Spleen (tissue), 11 donors: Measurements from ENCODE around the gene CFAP210. TPM values are rescaled to one million over a fixed set of nuclear protein-coding genes. Genes with fewer than 3 reads are reported as not detected.
"Not testable (repeated sequence)": the region's sequence is repeated elsewhere in the genome, so short reads cannot be mapped to it uniquely, and the experiment has no call there.

Source experiments
- DNase-seq: peaks from one replicate; pipeline ENCODE4 v3.0.0-alpha.2; 2020
- H3K27ac ChIP-seq, 8 donors: fragments of 200-600 bp; sonication (generic) in 7 of 8; 1 replicate in 4 of 8; 2 replicates in 4 of 8; pipeline versions ENCODE4 v1.5.0 to v1.8.0; 2016 to 2021; ENCODE audit warnings: inconsistent platforms in 4 of 8, mild to moderate bottlenecking in 4 of 8, moderate library complexity in 1 of 8
- H3K27me3 ChIP-seq, 7 donors: fragments of 200-600 bp; sonication (generic) in 6 of 7; replicated peaks in 1 of 7; 1 replicate in 4 of 7; 2 replicates in 3 of 7; pipeline versions ENCODE4 v1.5.0 to v1.8.0; 2016 to 2021; ENCODE audit warnings: inconsistent platforms in 3 of 7, mild to moderate bottlenecking in 1 of 7
- H3K36me3 ChIP-seq, 6 donors: fragments of 200-600 bp; sonication (generic) in 5 of 6; 1 replicate in 4 of 6; 2 replicates in 2 of 6; pipeline versions ENCODE4 v1.5.0 to v1.8.0; 2016 to 2021; ENCODE audit warnings: inconsistent platforms in 2 of 6
- H3K4me1 ChIP-seq, 6 donors: fragments of 200-600 bp; sonication (generic) in 5 of 6; 1 replicate in 3 of 6; 2 replicates in 3 of 6; pipeline versions ENCODE4 v1.5.0 to v1.8.0; 2016 to 2021; ENCODE audit warnings: inconsistent platforms in 3 of 6
- H3K4me3 ChIP-seq, 8 donors: fragments of 200-600 bp; sonication (generic) in 7 of 8; 1 replicate in 4 of 8; 2 replicates in 4 of 8; pipeline versions ENCODE4 v1.5.0 to v1.8.0; 2016 to 2021; ENCODE audit warnings: inconsistent platforms in 4 of 8, mild to moderate bottlenecking in 4 of 8, moderate library complexity in 2 of 8
- H3K9me3 ChIP-seq, 8 donors: fragments of 200-600 bp; sonication (generic) in 7 of 8; 1 replicate in 4 of 8; 2 replicates in 4 of 8; pipeline versions ENCODE4 v1.5.0 to v1.8.0; 2016 to 2021; ENCODE audit warnings: inconsistent platforms in 4 of 8
- POLR2A ChIP-seq, 3 donors: fragments of 450-650 bp; IDR thresholded peaks; one replicate each; pipeline ENCODE4 v1.5.1; 2017; ENCODE audit warnings: antibody characterized with exemption in 3 of 3, mild to moderate bottlenecking in 1 of 3
- POLR2AphosphoS5 ChIP-seq, 3 donors: sonication (generic); formaldehyde crosslinking; IDR thresholded peaks; one replicate each; pipeline ENCODE4 v1.5.1; 2017; ENCODE audit warnings: antibody characterized with exemption in 3 of 3
- WGBS, 5 donors: extraction: QIAGEN DNeasy Blood & Tissue Kit in 3 of 5; methylation state at CpG; one replicate each; pipeline versions ENCODE4 v1.1.5 to v1.1.7; 2013 to 2018; 5-methylcytosine and 5-hydroxymethylcytosine counted together
- intact Hi-C: fragments of 100-400 bp; cut with DNase I; formaldehyde crosslinking; loops from one replicate; pipeline ENCODE4 v1.15.0; 2023; ENCODE audit warnings: low total_unique reads
- polyA plus RNA-seq, 3 donors: library from polyadenylated mRNA; stranded (reverse); fragments of 200-250 nt; gene quantifications; one replicate each; pipeline ENCODE4 v1.2.1, GENCODE V29; 2013
- total RNA-seq, 7 donors: library from RNA; depleted of rRNA in 3 of 7; stranded (reverse); fragments of >200 nt in 3 of 7; fragmentation: NEBNext Ultra II Directional in 4 of 7; extraction: Animal tissue kit (Norgen Biotek cat#: 25700) in 4 of 7; gene quantifications; one replicate each; pipeline versions ENCODE4 v1.1.0 to v1.2.1, GENCODE V29; 2016 to 2021
- TF ChIP-seq, protein P1 (sequence below), 11 experiments: fragments of 200-600 bp in 7 of 11; fragments of 450-650 bp in 4 of 11; sonication (generic) in 4 of 11; IDR thresholded peaks in 8 of 11; conservative IDR thresholded peaks in 3 of 11; 1 replicate in 7 of 11; 2 replicates in 4 of 11; pipeline versions ENCODE4 v1.4.0 to v1.8.0; 2016 to 2021; ENCODE audit warnings: antibody characterized with exemption in 11 of 11, inconsistent platforms in 4 of 11, mild to moderate bottlenecking in 1 of 11
- donor health status: healthy with polysubstance abuse.
- donor health status: DM: no; HTN: no; CAD: no; lungs with moderate emphysema.
- donor health status: DM: no; HTN: no; CAD: no.
- donor health status: Bipolar disorder and iron deficiency.
- donor health status: healthy.
- donor health status: DM: no; HTN: no; CAD: no.
- donor health status: DM: yes; HTN: yes; CAD: no.

The CFAP210 gene
- total and polyA plus RNA-seq, 10 donors: 0.09 to 0.15 TPM; not detected in 8

GRCh38 chr2:169692718-169693117 lies 1.5 kb downstream of the CFAP210 start:
- Histone ChIP-seq H3K27me3 (no peaks in the 10 kb centered on the region), H3K9me3 (peaks cover 0 to 42% (median 28%) of the 10 kb centered on the region in 8 donors), H3K27ac (no peak overlapping the region), H3K36me3 (peaks cover 0 to 4% (median 0%) of the 10 kb centered on the region in 6 donors), H3K4me3 (no peak overlapping the region), H3K4me1 (peaks cover 0 to 25% (median 18%) of the 10 kb centered on the region in 6 donors)
- intact Hi-C loops: no loop called here
- 66 to 81% (median 73%) methylated on average over 3 of the region's 3 CpGs for WGBS, 5 donors
- DNase-seq: no peak
- TF ChIP-seq POLR2AphosphoS5 (IDR thresholded peaks at IDR 0.05): no peak

GRCh38 chr2:169690958-169691357 lies 3.2 kb downstream of the CFAP210 start:
- 63 to 86% (median 79%) methylated on average over 1 of the region's 1 CpG for WGBS, 5 donors
- Histone ChIP-seq H3K4me3 (no peak overlapping the region), H3K36me3 (no peaks in the 10 kb centered on the region), H3K4me1 (peaks cover 0 to 25% (median 18%) of the 10 kb centered on the region in 6 donors), H3K9me3 (peaks cover 0 to 44% (median 28%) of the 10 kb centered on the region in 8 donors), H3K27me3 (no peaks in the 10 kb centered on the region), H3K27ac (no peak overlapping the region)
- TF ChIP-seq POLR2AphosphoS5 (IDR thresholded peaks at IDR 0.05): no peak
- no peak for TF ChIP-seq POLR2A (IDR thresholded peaks at IDR 0.05)
- DNase-seq: no peak
- intact Hi-C loops: no loop called here

- H3K27me3 ChIP-seq, intact Hi-C loops, H3K36me3 ChIP-seq, H3K4me1 ChIP-seq, DNase-seq, H3K4me3 ChIP-seq, H3K27ac ChIP-seq: not testable (repeated sequence)
- H3K9me3 ChIP-seq: peaks cover 0 to 44% (median 28%) of the 10 kb centered on the region in 8 donors
Measured at GRCh38 chr2:169687943-169688342, 6.3 kb downstream of the CFAP210 start.

- 77 to 90% (median 81%) methylated on average over 4 of the region's 4 CpGs for WGBS, 5 donors
- DNase-seq, H3K4me1 ChIP-seq, intact Hi-C loops, H3K27me3 ChIP-seq, H3K27ac ChIP-seq, H3K4me3 ChIP-seq, H3K36me3 ChIP-seq: not testable (repeated sequence)
- peaks cover 0 to 41% (median 27%) of the 10 kb centered on the region in 8 donors for H3K9me3 ChIP-seq
Measured at GRCh38 chr2:169686825-169687224, 7.4 kb downstream of the CFAP210 start.

DNA sequence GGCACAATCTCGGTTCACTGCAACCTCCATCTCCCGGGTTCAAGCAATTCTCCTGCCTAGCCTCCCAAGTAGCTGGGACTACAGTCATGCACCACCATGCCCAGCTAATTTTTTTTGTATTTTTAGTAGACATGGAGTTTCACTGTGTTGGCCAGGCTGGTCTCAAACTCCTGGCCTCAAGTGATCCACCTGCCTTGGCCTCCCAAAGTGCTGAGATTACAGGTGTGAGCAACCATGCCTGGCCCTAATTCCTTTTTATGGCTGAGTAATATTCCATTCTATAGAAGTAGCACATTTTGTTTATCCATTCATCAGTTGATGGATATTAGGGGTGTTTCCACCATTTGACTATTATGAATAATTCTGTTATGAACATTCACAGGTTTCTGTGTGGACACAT lies 9.5 kb downstream of the CFAP210 start:
- H3K4me3 ChIP-seq, intact Hi-C loops, DNase-seq, H3K27me3 ChIP-seq, H3K4me1 ChIP-seq, H3K36me3 ChIP-seq, H3K27ac ChIP-seq: not testable (repeated sequence)
- WGBS, 5 donors: 88 to 95% (median 93%) methylated on average over 2 of the region's 2 CpGs
- H3K9me3 ChIP-seq: peaks cover 0 to 24% (median 6%) of the 10 kb centered on the region in 8 donors

GRCh38 chr2:169684135-169684565 lies 10.1 kb downstream of the CFAP210 start:
- 65 to 93% (median 82%) methylated on average over 3 of the region's 3 CpGs for WGBS, 5 donors

More at GRCh38 chr2:169684135-169684565, 10.1 kb downstream of the CFAP210 start:
- H3K9me3 ChIP-seq: peaks cover 0 to 18% (median under 1%) of the 10 kb centered on the region in 8 donors
- no peak for DNase-seq
- H3K27me3 ChIP-seq: no peaks in the 10 kb centered on the region
- TF ChIP-seq, protein P1, sequence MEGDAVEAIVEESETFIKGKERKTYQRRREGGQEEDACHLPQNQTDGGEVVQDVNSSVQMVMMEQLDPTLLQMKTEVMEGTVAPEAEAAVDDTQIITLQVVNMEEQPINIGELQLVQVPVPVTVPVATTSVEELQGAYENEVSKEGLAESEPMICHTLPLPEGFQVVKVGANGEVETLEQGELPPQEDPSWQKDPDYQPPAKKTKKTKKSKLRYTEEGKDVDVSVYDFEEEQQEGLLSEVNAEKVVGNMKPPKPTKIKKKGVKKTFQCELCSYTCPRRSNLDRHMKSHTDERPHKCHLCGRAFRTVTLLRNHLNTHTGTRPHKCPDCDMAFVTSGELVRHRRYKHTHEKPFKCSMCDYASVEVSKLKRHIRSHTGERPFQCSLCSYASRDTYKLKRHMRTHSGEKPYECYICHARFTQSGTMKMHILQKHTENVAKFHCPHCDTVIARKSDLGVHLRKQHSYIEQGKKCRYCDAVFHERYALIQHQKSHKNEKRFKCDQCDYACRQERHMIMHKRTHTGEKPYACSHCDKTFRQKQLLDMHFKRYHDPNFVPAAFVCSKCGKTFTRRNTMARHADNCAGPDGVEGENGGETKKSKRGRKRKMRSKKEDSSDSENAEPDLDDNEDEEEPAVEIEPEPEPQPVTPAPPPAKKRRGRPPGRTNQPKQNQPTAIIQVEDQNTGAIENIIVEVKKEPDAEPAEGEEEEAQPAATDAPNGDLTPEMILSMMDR (IDR thresholded peaks at IDR 0.05 in 8 of 11, conservative IDR thresholded peaks at IDR 0.05 in 3 of 11): no peak
- TF ChIP-seq POLR2A (IDR thresholded peaks at IDR 0.05) (no peak), POLR2AphosphoS5 (IDR thresholded peaks at IDR 0.05) (no peak)
- no peak overlapping the region for H3K4me3 ChIP-seq
- no peaks in the 10 kb centered on the region for H3K4me1 ChIP-seq
- H3K27ac ChIP-seq: no peak overlapping the region
- intact Hi-C loops: no loop called here
- no peaks in the 10 kb centered on the region for H3K36me3 ChIP-seq
